Measurements from ENCODE around the gene ABCB11. TPM values are rescaled to one million over a fixed set of nuclear protein-coding genes. Genes with fewer than 3 reads are reported as not detected.

ABCB11 gene
- total and polyA plus RNA-seq, 7 donors, result 0.01 to 0.12 (median 0.04) TPM; not detected in 2

DNA sequence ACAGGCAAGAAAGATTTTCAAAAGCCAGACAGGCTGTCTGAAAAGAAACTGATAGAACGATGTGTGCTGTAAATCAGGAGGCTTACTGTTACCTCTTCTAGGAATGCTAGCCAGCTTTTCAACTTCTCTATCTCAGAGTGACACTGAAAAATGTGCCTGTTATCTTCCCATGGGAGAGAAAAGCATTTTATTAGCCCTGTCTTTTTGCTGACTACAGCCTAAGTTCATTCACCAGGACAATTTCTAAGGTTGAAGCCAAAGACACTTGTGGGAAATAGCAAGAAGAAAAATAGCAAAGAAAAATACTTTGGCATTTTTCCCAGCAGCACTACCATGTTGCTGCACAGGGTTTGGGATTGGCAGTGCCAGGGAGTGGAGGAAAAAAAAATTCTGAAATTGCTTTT lies 34.0 kb downstream of the ABCB11 start:
- intact Hi-C loops (cut with DNase I), result no loop called here
- WGBS, 3 donors, result 21 to 32% (median 32%) methylated on average over 1 of the region's 1 CpG
- H3K4me3 ChIP-seq, result no peak overlapping the region
- H3K36me3 ChIP-seq (ENCODE audit: insufficient read depth in 1 of 2, low read depth in 1 of 2), result no peaks in the 10 kb centered on the region
- DNase-seq, result no peak
- no peaks in the 10 kb centered on the region for H3K9me3 ChIP-seq
- H3K27me3 ChIP-seq (ENCODE audit: insufficient read depth in 3 of 3, low read length in 2 of 3), result no peaks in the 10 kb centered on the region
- no peak overlapping the region for H3K27ac ChIP-seq
- TF ChIP-seq CTCF (IDR thresholded peaks at IDR 0.05), result no peak
- no peaks in the 10 kb centered on the region for H3K4me1 ChIP-seq
- no peak for ATAC-seq

GRCh38 chr2:168995744-168996143 lies 35.4 kb downstream of the ABCB11 start:
- H3K9me3 ChIP-seq, result no peaks in the 10 kb centered on the region
- no peak overlapping the region for H3K4me3 ChIP-seq
- WGBS, 3 donors, result 71 to 95% (median 85%) methylated on average over 1 of the region's 1 CpG
- DNase-seq, result no peak
- no peak overlapping the region for H3K27ac ChIP-seq
- H3K4me1 ChIP-seq, result no peaks in the 10 kb centered on the region
- no peak for ATAC-seq
- no peaks in the 10 kb centered on the region for H3K27me3 ChIP-seq (ENCODE audit: insufficient read depth in 3 of 3, low read length in 2 of 3)
- intact Hi-C loops (cut with DNase I), result no loop called here
- no peak for TF ChIP-seq CTCF (IDR thresholded peaks at IDR 0.05)
- no peaks in the 10 kb centered on the region for H3K36me3 ChIP-seq (ENCODE audit: insufficient read depth in 1 of 2, low read depth in 1 of 2)

GRCh38 chr2:168993538-168993937 lies 37.6 kb downstream of the ABCB11 start:
- 81 to 86% (median 84%) methylated on average over 3 of the region's 3 CpGs for WGBS, 3 donors
- ATAC-seq (no peak), DNase-seq (no peak)
- H3K36me3 ChIP-seq (ENCODE audit: insufficient read depth in 1 of 2, low read depth in 1 of 2), result no peaks in the 10 kb centered on the region
- H3K27me3 ChIP-seq (ENCODE audit: insufficient read depth in 3 of 3, low read length in 2 of 3), result no peaks in the 10 kb centered on the region
- H3K4me1 ChIP-seq, result no peaks in the 10 kb centered on the region
- H3K4me3 ChIP-seq, result no peak overlapping the region
- no peak for TF ChIP-seq CTCF (IDR thresholded peaks at IDR 0.05)
- intact Hi-C loops (cut with DNase I), result no loop called here
- H3K27ac ChIP-seq, result no peak overlapping the region
- no peaks in the 10 kb centered on the region for H3K9me3 ChIP-seq

DNA sequence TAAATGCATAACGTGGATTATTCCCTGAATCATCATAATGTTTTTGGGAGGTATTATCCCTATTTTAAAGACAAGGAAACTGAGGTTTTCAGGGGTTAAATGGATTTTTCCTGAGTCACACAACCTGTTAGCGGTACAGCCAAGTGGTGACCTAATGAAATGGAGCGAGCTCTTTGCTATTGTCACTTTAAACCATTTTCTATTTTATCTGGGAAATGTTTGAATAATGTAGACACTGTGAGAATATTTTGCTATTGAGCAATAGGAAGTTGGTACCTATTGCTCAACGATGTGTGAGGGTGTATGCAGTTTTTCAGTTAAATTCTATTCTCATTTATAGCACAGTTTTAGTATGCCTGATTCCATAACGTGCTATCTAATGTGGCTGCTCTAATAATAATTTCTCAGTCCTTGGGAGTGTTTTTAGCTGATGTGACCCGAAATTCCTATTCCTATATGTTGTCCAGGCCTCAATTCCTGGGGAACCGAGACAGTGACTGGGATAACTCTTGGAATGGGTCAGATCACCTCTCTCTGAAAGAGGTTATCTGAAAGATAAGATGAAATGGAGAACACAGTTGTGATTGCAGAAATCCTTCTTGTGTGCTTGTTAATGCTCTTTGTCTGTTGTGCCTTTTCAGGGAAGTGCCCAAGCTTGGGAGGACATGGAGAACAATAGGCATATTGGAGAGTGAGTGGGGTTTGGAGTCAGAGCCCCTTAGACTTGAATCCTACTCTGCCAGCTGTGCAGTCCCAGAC lies 38.4 kb downstream of the ABCB11 start:
- 73 to 82% (median 75%) methylated on average over 7 of the region's 7 CpGs for WGBS, 3 donors
- no peak for ATAC-seq
- Histone ChIP-seq H3K36me3 (ENCODE audit: insufficient read depth in 1 of 2, low read depth in 1 of 2) (no peaks in the 10 kb centered on the region), H3K4me1 (no peaks in the 10 kb centered on the region), H3K27me3 (ENCODE audit: insufficient read depth in 3 of 3, low read length in 2 of 3) (no peaks in the 10 kb centered on the region), H3K4me3 (no peak overlapping the region), H3K27ac (no peak overlapping the region), H3K9me3 (no peaks in the 10 kb centered on the region)
- intact Hi-C loops (cut with DNase I), result no loop called here
- TF ChIP-seq CTCF (IDR thresholded peaks at IDR 0.05), result no peak
- no peak for DNase-seq

GRCh38 chr2:168992026-168992425 lies 39.1 kb downstream of the ABCB11 start:
- Histone ChIP-seq H3K9me3 (no peaks in the 10 kb centered on the region), H3K27ac (no peak overlapping the region), H3K4me3 (no peak overlapping the region), H3K4me1 (no peaks in the 10 kb centered on the region), H3K27me3 (ENCODE audit: insufficient read depth in 3 of 3, low read length in 2 of 3) (no peaks in the 10 kb centered on the region), H3K36me3 (ENCODE audit: insufficient read depth in 1 of 2, low read depth in 1 of 2) (no peaks in the 10 kb centered on the region)
- no peak for ATAC-seq
- intact Hi-C loops (cut with DNase I), result no loop called here
- 81 to 85% (median 84%) methylated on average over 3 of the region's 3 CpGs for WGBS, 3 donors
- no peak for DNase-seq
- no peak for TF ChIP-seq CTCF (IDR thresholded peaks at IDR 0.05)
